ENCODE results near the gene KLF16.
A peak's percentile ranks its signal among the peaks of the same experiment; 100 is the strongest.

The KLF16 gene

GRCh38 chr19:1812426-1813191, 50.8 kb downstream of the KLF16 start:
- 0 out of 2 replicates have a peak, but pooled peaks have one; percentile 24 for TF ChIP-seq PATZ1 (CRISPR knock-in tag; IDR thresholded peaks at IDR 0.05; ENCODE audit: borderline replicate concordance)
- TF ChIP-seq ZFP3 (CRISPR knock-in tag; IDR thresholded peaks at IDR 0.05) = no peak
- ATAC-seq = peak; percentile 93

GRCh38 chr19:1811942-1812425, 51.4 kb downstream of the KLF16 start, which contains the start of gene ATP8B3:
TSS of gene ATP8B3 (minus strand) at chr19:1812276. CDS start at chr19:1811736, 540 bp downstream.
- TF ChIP-seq CSDC2 (CRISPR knock-in tag; IDR thresholded peaks at IDR 0.05) (no peak), ZC3H10 (CRISPR knock-in tag; IDR thresholded peaks at IDR 0.05) (no peak), ARNTL (CRISPR knock-in tag; IDR thresholded peaks at IDR 0.05; ENCODE audit: borderline replicate concordance, low read depth) (no peak), ESRRG (CRISPR knock-in tag; IDR thresholded peaks at IDR 0.05) (no peak), CSRNP3 (CRISPR knock-in tag; IDR thresholded peaks at IDR 0.05) (no peak), ZNF8 (CRISPR knock-in tag; IDR thresholded peaks at IDR 0.05) (no peak), OSR1 (CRISPR knock-in tag; IDR thresholded peaks at IDR 0.05) (no peak), BACH2 (CRISPR knock-in tag; IDR thresholded peaks at IDR 0.05; ENCODE audit: borderline replicate concordance) (no peak), ISL1 (CRISPR knock-in tag; IDR thresholded peaks at IDR 0.05) (no peak), ZFP3 (CRISPR knock-in tag; IDR thresholded peaks at IDR 0.05) (no peak), PPARA (CRISPR knock-in tag; IDR thresholded peaks at IDR 0.05; ENCODE audit: borderline replicate concordance) (no peak), RARB (CRISPR knock-in tag; IDR thresholded peaks at IDR 0.05) (no peak), POU6F1 (CRISPR knock-in tag; IDR thresholded peaks at IDR 0.05; ENCODE audit: borderline replicate concordance, low read depth) (no peak), ZNF565 (CRISPR knock-in tag; conservative IDR thresholded peaks at IDR 0.05; ENCODE audit: low read depth) (no peak), TSHZ2 (CRISPR knock-in tag; IDR thresholded peaks at IDR 0.05) (no peak), TOX (CRISPR knock-in tag; IDR thresholded peaks at IDR 0.05; ENCODE audit: borderline replicate concordance) (no peak), ZFP30 (CRISPR knock-in tag; IDR thresholded peaks at IDR 0.05) (no peak), ZNF70 (CRISPR knock-in tag; IDR thresholded peaks at IDR 0.05) (no peak), PATZ1 (CRISPR knock-in tag; IDR thresholded peaks at IDR 0.05; ENCODE audit: borderline replicate concordance) (no peak), GLIS3 (CRISPR knock-in tag; IDR thresholded peaks at IDR 0.05) (no peak)
- ATAC-seq = peak; percentile 7
